Smooth muscle cell of trachea (primary cell): ENCODE results near the gene MKX. TPM values are rescaled to one million over a fixed set of nuclear protein-coding genes. Genes with fewer than 3 reads are reported as not detected.

Experiments
- total RNA-seq: library from RNA; depleted of rRNA; stranded (reverse); fragments of >200 nt; gene quantifications from 2 replicates; pipeline ENCODE4 v1.2.1, GENCODE V29; 2014

Gene MKX, protein sequence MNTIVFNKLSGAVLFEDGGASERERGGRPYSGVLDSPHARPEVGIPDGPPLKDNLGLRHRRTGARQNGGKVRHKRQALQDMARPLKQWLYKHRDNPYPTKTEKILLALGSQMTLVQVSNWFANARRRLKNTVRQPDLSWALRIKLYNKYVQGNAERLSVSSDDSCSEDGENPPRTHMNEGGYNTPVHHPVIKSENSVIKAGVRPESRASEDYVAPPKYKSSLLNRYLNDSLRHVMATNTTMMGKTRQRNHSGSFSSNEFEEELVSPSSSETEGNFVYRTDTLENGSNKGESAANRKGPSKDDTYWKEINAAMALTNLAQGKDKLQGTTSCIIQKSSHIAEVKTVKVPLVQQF
- 0.83 TPM in 1 of 2 replicates, not detected in the other for total RNA-seq

GRCh38 chr10:27745732-27746396, at the start of gene MKX:
TSS of gene MKX (minus strand) at chr10:27745819. CDS start at chr10:27743415, 2,404 bp downstream.

Other genes starting within 250 kb of the MKX start
- gene RAB18, start 241.5 kb downstream of the MKX start, total RNA-seq = 40.7 and 55.0 TPM in 2 replicates